ENCODE data around the gene GRM7.

DNA sequence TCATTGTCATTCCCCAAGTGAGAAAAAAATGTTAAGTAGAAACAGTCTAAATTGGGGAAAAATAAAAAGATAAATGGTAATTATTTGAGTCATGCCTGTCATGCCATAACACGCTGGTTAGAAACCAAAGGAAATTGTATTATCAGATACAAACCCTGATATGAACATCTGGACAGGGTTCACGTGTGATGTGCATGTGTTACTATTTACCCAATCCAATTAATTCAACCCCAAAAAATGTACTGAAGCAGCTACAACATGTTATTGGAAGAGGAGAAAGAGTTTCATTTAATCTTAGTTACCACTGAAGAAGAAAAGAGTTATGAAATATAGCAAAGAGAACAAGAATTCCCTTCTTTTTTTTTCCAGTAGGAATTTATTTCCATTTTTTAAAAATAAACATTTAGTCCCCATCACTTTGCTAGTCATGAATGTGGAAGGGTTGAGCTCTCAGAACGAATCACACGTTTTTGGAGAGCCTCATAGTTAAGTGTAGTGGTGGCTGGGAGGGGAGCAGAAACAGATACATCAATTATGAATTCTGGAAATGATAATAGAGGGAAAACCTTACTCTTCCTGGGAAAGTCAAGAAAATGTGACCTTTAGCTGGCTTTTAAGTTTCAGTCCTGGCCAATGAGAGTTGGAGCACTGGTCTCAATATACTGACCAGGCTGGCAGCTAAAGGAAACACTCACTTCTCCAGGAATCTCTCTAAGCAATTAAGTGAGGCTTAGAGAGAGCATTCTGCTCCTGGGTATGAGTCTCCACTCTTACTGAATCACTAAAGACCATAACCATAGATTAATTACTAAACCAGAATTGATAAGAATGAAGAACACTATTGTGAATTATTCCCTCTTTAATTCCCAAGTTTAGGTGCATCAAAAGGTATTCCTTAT, 796.5 kb downstream of the GRM7 start:
- TF ChIP-seq, protein P1, sequence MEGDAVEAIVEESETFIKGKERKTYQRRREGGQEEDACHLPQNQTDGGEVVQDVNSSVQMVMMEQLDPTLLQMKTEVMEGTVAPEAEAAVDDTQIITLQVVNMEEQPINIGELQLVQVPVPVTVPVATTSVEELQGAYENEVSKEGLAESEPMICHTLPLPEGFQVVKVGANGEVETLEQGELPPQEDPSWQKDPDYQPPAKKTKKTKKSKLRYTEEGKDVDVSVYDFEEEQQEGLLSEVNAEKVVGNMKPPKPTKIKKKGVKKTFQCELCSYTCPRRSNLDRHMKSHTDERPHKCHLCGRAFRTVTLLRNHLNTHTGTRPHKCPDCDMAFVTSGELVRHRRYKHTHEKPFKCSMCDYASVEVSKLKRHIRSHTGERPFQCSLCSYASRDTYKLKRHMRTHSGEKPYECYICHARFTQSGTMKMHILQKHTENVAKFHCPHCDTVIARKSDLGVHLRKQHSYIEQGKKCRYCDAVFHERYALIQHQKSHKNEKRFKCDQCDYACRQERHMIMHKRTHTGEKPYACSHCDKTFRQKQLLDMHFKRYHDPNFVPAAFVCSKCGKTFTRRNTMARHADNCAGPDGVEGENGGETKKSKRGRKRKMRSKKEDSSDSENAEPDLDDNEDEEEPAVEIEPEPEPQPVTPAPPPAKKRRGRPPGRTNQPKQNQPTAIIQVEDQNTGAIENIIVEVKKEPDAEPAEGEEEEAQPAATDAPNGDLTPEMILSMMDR (IDR thresholded peaks at IDR 0.05), result no peak
- TF ChIP-seq POLR2A (IDR thresholded peaks at IDR 0.05), result no peak

Data from adrenal gland (tissue), 5 donors.